GM15510 (cell line): Measurements from ENCODE around the gene PPFIBP2.

Source experiments
- POLR2A ChIP-seq: IDR thresholded peaks from 3 replicates; pipeline ENCODE4 v1.6.1; 2011; ENCODE audit warnings: borderline replicate concordance; ENCODE audit not compliant: insufficient read length; ENCODE audit errors: extremely low read depth

The PPFIBP2 gene

DNA sequence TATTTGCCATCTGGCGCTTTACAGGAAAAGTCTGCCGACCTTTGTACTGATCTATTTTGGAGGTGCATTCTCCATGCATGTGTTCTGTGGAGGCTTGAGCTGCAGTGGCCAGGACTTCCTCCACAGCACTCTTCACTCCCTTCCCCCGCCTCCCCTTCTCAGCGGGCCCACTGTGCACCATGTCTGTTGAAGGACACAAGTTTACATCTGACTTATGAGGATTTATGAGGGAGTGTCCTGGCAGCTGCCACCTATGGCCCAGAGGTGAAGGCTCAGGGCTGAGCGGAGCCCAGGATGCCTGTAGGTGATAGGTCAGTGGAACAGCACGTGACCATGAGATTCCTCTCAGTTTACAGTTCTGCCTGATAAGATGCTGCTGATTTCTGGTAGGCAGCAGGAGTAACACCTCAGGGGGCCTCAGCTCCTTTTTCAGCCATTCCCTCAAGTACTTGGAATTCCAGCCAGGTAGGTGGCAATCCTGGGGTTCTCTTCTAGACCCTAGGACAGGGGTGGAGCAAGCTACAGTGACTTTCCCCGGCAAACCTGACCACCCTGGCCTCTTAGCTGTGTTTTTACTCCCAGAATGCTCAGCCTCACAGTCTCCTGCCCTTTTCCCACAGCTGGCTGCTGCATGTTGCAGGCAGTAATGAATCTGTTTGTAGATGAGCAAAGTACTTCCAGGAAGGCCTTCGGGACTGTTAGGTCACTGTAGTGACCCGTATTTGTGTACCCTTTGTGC lies 59.9 kb downstream of the PPFIBP2 start:
- TF ChIP-seq POLR2A: no peak

DNA sequence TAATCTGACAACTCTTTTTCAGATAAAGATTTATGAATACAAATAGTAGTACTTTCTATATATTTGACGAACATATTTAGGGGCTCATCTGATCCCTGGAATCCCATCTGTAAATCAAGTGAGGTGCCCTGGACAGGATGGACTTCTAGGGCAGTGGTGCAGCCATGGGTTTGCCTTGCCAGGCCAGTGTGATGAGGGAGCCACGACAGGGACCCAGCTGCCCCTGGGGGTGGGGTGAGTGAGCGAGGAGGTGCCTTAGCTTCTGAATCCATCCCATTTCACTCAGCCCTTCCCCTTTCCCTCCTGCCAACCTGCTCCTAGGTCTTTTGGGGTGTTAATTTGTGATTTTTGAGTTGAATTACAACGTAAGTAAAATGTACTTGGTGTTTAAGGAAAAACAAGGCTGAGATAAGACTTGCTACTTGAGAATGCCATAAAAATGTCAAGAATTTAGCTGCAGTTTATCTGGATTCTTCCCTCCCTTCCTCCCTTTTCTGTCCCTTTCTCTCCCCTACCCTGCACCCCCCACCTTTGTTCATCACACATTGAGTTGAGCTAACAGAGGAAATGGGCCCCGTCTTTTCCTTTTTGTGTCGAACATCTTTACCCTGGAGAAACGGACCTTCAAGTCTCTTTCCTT lies 60.8 kb downstream of the PPFIBP2 start:
- TF ChIP-seq POLR2A: no peak

DNA sequence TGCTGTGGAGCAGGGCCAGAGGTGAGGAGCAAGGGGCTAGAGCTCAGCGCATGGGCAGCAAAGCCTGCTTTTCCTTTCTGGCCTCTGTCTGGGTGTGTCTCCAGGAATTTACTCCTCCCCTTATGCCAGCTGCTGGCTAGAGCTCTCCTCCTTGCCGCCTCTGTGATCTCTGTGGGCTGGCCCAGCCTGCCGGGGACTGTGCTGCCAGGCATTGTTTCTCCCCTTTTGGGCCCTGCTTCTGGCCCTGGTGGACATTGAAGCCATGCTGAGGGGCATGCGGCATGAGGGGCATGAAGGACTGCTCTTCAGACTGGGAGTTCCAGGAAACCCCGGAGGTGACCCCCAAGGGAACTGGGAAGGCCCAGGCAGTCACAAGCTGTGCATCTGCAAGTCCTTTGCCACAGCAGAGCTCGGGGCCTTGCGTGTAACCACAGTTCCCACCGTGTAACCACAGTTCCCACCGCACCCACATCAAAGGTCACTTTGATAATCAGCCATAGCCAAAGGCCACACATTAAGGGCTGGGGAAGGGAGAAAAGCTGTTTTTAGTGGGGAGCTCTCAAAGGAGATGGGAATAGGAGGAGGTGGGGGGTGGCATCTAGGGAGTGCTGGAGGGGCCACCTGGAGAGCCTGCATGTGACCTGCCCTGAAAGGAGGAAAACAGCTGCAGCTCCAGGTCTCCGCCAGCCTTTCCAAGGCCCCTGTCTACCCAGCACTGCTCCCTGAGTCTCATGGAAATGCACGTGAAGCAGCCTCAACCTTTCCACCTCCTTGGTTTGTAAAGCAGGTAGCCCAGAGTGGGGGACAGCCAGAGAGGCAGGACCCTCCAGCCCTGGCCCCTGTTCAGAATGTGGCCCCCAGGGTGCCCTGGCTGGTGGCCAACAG lies 62.3 kb downstream of the PPFIBP2 start:
- no peak for TF ChIP-seq POLR2A

DNA sequence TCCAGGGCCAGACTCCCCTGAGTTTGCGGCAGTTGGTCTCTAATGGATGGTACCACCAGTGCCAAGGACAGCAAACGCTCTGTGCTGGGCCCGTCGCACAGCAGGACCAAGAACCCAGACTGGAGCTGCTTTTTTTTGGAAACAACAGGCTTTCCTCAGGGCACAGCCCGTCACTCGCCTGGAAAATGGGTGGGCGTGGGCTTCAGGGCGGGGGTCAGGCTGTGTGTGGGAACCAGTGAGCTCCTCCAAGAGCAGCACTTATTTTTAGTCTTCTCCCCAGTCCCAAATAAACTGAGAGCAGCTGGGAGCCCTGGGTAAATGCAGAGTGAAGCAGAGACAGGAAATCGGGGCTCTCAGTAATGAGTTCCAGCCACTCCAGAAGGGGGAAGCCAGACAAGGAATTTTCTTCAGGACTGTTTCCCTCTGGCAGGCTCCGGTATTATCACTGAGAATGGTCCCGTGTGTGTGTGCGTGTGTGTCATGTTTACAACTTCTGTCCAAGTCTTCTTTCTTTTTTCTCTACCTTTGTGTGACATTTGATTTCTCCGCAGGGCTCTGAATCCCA lies 63.0 kb downstream of the PPFIBP2 start:
- TF ChIP-seq POLR2A: no peak

DNA sequence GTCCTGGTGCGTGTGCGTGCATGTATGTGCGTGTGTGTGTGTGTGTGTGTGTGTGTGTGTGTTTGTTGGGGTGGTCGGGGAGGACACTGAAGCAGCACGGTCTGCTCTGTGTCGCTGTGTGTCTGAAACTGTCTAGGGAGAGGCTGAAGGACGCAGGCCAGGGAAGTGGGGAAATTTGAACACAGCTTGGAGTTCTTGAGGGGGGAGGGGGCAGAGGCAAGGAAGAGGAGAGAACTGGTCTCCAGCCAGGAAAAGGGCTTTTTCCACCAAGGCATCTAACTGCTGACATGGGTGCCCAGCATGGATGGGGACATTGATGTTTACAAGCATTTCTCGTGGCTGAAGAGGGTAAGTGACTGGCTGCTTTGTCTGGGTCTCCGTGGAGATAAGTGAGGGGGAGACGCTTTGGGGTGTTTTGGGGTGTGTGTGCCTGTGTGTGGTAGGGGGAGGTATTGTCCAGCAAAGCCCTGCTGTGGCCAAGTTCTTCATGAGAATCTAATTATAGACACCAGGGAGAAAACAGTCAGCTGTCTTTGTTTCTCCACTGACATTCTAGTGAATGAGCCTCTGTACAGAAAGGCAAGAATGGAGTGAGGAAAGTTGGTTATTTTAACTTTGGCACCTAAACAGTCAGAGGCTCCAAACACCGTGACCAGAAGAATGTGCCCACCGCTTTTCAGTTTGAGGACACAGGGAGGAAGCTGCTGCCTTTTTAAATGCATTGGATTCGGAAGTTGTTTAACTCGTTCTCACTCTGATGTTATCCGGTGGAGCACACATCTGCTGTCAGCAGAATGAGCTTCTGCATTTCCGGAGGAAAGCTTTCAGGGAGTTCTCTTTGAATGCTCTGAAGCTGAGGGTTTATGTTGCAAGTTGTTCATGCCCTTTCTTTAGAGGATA lies 63.7 kb downstream of the PPFIBP2 start:
- TF ChIP-seq POLR2A: no peak

DNA sequence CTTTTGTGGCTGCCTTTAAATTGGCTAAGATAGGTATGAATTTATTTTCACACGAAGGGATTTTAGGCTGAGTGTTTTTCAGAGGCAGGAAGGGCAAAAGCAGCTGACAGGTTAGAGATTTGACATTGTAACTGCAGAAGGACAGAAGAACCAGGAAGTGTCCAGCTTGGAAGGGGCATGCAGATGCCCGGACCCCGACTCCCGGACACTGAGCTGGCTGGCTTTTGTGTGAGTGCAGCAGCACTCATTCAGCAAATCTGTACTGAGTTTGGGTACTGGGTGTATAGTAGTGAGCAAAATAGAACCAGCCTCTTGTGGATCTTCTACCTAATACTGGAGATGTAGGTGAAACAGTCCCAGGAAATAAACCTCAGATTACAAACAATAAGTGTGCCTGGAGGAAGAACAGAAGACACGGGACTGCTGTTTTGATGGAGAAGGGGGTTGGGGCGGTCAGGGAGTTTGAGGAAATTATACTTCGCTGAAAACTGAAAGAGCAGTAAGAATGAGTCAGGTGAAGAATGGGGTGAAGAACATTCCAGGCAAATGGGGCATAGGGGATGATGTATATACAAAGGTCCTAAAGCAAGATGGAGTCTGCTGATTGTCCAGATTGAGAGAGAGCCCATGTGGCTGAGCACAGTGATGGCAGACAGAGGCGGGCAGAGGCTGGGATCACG lies 64.6 kb downstream of the PPFIBP2 start:
- no peak for TF ChIP-seq POLR2A

DNA sequence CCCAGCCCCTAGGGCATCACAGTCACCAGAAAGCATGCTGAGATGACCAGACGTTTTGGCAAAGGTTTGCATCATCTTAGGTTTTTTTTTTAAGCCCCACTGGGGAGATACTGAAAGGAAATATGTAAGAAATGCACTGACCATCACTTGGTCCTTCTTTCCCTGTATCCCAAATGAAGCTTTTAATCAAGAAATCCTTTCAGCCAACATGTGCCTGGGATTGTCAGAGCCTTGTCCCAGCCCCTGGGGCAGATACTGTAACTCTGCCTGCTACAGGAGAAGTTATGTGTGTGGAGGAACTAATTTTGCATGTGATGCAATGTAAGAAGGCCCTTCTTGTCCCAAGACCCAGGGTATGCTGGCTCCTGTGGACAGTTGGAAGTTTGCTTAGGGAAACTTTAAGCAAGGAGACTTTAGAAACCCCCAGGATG lies 65.6 kb downstream of the PPFIBP2 start:
- no peak for TF ChIP-seq POLR2A

DNA sequence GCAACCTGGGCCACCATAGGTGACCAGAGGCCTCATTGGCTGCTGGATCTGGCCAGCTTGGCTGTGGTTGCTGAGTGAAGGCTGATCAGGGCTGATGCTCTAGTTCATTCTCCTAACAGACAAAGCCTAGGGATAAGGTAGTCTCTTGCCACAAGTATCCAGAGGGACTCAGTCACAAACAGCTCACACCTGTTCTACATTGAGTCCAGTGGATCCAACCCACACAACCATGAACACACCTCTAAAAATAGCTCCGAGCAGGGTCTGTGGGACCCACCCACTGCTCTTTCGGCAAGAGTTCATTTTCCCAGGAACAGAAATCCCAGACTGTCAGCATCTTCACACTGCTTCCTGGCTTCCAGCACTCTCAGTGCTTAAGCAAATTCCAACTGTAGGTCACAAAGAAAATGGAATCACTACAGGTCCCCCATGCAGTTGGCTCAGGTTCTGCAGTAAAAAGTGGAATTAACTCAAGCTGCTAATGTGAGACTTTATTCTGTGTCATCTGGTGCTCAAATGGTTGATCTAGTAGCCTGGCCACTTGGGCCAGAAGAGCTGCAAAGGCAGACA lies 67.3 kb downstream of the PPFIBP2 start:
- TF ChIP-seq POLR2A: no peak

DNA sequence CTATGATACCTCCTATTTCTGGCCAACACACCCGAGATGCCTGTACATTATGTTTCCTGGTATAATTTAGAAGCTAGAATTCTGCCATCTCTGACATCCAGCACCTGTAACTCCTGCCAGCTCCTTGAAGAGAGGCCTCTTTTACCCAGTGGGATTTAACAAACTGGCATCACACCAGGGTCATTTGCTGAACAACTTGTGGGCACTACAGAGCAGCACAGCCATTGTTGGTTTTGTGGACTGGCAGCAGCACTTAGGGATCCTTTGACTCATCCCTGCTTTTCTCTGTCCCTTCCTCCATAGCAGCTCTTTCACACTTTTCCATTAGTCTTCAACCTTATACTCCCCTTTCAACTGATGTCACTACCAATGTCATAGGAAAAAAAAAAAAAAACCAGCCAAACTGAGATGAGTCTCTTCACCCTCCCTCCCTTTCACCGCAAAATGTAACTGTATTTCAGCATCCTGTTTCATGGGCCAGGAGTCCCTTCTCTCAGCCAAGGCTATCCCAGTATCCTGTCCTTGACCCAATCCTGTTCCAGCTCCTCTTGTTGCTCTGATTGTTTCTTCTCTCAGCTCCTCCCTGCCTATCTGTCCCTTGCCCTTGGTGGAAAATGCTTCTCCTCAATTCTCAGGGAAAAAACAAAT lies 68.7 kb downstream of the PPFIBP2 start:
- TF ChIP-seq POLR2A: no peak

DNA sequence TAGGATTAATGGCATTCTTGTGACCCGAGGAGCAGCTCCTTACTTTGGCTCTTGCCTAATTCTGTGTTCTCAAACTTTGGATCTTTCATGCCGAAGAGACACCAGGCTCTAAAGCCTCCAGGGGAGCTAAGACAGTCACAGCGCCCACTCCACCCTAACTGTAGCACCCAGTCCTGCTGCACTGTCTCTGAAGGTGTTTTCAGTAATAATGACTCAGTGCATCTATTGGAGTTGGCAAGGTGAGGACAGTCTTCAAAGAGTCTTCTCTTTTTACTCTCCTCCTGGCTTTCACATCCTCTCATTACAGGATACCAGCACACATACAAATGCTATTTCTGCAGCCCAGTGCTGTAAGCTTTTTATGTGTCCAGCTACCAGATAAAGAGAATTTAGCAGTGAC lies 69.4 kb downstream of the PPFIBP2 start:
- TF ChIP-seq POLR2A: no peak

DNA sequence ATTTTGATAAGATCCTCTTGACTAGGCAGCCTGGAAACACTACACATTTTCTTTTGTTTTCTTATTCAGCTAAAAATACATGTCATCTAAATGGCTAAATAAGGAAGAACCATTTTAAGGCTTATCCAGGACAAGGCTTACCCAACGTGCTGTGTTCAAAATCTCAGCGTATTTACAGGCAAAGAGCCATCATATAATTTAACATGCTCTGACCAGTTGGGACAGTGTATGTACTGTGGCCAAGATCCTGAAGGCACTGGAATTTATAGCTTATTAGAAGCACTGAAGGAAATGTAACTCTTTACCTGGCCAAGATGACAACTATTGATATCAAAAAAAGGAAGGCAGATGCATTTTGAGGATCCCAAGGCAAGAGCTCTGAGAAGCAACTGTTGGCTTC lies 71.1 kb downstream of the PPFIBP2 start:
- no peak for TF ChIP-seq POLR2A

DNA sequence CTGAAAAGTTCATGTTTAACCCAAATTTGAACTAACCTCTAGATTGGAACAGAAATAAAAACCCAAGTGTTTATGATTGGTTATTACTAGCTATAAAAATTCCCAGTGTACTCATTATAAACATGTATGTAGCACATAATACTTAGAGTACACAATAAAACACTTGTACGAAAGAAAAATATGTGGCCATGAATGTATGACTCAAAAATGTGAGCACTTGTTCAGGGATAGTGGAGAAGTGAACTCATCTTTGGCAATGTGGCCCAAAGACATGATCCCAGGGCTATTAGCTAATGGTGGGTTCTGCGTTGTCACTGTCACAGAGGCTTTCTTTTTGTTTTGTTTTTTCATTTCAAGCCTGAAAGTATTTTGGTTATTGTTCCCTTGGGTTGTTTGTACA lies 72.0 kb downstream of the PPFIBP2 start:
- no peak for TF ChIP-seq POLR2A

DNA sequence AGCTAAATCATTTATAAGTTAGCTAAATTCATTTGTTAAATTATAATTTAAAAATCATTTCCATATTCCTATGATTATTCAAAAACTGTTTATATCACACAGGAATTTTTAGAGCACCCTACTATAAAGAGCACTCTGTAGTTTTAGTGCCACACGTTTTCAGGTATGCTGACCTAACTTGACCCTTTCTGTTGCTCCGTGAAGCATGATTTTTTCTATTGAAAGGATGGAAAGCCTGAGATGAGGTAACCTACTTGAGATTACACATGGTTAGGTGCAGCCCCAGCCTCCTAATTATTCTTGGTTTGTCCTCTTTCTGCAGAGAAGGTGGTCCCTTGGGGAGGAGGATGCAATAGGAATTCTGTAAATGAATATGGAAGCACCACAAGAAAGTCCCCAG lies 72.6 kb downstream of the PPFIBP2 start:
- TF ChIP-seq POLR2A: no peak

DNA sequence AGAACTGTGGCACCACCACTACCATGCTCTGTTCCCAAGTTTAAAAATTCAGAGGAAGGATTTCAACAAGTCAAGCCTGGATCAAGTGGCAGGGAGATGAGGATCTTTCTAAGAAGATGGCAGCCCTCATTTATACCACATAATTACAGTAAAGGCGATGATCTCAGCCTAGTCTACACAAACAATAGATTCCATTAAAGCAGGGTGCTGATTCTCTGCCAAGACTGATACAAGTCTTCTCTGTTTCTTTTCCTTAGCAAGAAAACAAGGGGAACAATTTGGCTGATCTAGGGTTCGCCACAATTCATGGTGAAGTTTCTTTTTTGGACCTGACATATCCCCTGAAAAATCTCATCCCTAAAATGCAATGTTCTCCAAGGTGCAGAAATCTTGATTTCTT lies 73.9 kb downstream of the PPFIBP2 start:
- no peak for TF ChIP-seq POLR2A

DNA sequence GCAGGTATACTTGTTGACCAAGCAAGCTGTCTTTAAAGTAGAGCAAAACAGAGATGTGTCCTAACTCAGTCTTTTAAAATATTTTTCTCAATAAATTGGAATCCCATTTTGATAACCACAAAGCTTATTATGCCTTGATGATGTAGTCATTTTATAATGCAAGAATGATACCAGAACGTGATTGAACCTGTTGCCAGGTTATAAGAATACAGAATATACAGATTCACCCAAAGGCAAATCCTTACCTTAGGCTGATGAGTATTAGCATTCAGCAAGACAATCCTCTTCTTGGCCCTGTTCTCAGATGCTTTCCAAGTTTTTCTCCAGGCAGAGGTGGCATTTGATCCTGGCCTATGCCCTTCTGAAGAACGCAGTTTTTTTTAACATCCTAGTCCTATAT lies 76.1 kb downstream of the PPFIBP2 start:
- no peak for TF ChIP-seq POLR2A
